ENCODE results near the gene AGBL5. TPM values are rescaled to one million over a fixed set of nuclear protein-coding genes. Genes with fewer than 3 reads are reported as not detected.

Gene AGBL5
- total and polyA plus RNA-seq, 9 of the 15 experiments (the other 6 are each of a cell fraction or from before 2014, with no cell fraction given): 3.3 to 52.7 (median 26.2) TPM

- 0 out of 2 replicates have a peak, but pooled peaks have one; percentile 22 for TF ChIP-seq NKRF (IDR thresholded peaks at IDR 0.05; ENCODE audit: borderline replicate concordance)
- no peak for TF ChIP-seq ZNF518B (CRISPR knock-in tag; IDR thresholded peaks at IDR 0.05)
- TF ChIP-seq U2AF2 (optimal IDR thresholded peaks at IDR 0.05; ENCODE audit: low read depth, low read length): no peak
- TF ChIP-seq SAP30 (IDR thresholded peaks at IDR 0.05; ENCODE audit: borderline replicate concordance, insufficient read depth, low read depth, low read length, poor library complexity, severe bottlenecking): peak; percentile 52
- peak in 1 of 2 experiments; percentile 82; a peak in 2 of 4 replicates for TF ChIP-seq SIN3A (IDR thresholded peaks at IDR 0.05; ENCODE audit: borderline replicate concordance in 2 of 2, control insufficient read depth in 1 of 2, low read depth in 2 of 2, low read length in 2 of 2)
- peak; percentile 60; the same call in 1 of the 2 replicates for TF ChIP-seq ZNF764 (CRISPR knock-in tag; IDR thresholded peaks at IDR 0.05; ENCODE audit: low read depth)
- peak; percentile 51 for TF ChIP-seq RBBP5 (IDR thresholded peaks at IDR 0.05; ENCODE audit: borderline replicate concordance, insufficient read depth, low read length, poor library complexity, severe bottlenecking)
- TF ChIP-seq MAX (CRISPR knock-in tag; IDR thresholded peaks at IDR 0.05): peak; percentile 7
- no peak for TF ChIP-seq CBX8 (IDR thresholded peaks at IDR 0.05; ENCODE audit: borderline replicate concordance, extremely low read depth, low read depth, low read length, poor library complexity, severe bottlenecking)
- TF ChIP-seq ZBTB7A (IDR thresholded peaks at IDR 0.05; ENCODE audit: borderline replicate concordance, control insufficient read depth, low read depth, low read length): peak; percentile 38; the same call in 1 of the 2 replicates
- peak; percentile 67; the same call in 1 of the 2 replicates for TF ChIP-seq ARID4B (CRISPR knock-in tag; IDR thresholded peaks at IDR 0.05)
Observed at GRCh38 chr2:27086724-27087593, 35.5 kb downstream of the AGBL5 start, which contains the start of gene KHK (continued).
